Measurements from ENCODE around the gene ANP32B. TPM values are rescaled to one million over a fixed set of nuclear protein-coding genes. Genes with fewer than 3 reads are reported as not detected.

ANP32B gene
- total RNA-seq, 1 donor from 2014 or later = 47.0 TPM

- no peak for ATAC-seq (ENCODE audit: poor library complexity)
- intact Hi-C loops (cut with DNase I) = no loop called here
- no peak for DNase-seq
These were observed 60.8 kb downstream of the ANP32B start for GRCh38 chr9:98043915-98044314.

DNA sequence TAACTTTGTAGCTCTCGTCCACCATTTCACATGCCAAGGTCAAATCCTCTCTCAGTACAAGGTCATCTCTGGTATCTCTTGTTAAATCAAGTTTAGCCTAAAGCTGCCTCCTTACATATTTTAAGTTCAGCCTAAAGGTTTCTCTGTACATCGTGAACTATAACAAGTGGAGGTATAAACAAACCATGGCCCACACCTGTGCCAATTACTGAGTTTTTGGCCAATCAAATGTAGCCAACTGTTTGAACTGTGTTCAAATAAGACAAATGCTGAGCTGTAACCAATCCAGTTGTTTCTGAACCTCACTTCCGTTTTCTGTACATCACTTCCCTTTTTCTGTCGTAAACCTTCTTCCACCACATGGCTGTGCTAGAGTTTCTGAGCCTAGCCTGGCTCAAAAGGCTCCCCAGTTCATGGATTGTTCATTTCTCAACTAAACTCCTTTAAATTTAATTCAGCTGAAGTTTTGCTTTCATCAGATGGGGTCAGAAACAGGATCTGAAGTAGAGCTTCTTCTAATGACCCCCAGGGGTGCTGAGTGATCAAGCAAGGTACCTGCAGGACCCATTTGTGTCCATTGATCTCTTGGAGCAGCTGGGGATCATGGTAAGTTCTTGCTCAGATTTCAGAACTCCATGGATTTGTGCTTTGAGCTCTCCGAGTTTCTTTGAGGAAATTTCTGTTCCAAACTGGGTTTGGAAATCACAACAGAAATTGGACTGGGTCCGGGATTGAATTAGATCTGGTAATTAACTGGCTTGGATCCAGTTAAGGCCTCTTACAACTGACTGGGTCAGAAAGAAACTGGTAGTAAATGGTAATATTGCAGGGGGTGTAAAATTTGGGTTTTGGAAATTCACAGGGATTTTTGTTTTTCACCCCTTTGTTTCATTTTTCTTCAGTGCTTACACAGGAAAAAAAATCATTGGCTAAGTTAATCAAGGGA, 62.4 kb downstream of the ANP32B start:
- DNase-seq = no peak
- no peak for ATAC-seq (ENCODE audit: poor library complexity)
- intact Hi-C loops (cut with DNase I) = no loop called here

DNA sequence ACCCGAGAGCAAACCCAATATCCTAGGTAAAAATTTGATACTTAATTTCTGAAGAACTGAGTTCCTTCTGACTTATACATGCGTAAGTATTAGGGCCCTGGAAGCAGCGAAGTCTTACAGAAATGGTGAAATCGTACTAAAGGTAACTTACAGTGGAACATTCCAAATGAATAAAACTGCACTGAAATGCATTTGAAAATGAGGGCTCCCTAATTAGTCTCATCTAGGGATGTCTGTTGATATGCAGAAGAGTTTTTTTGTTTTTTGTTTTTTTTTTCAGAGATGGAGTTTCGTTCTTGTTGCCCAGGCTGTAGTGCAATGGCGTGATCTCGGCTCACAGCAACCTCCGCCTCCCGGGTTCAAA, 63.0 kb downstream of the ANP32B start:
- DNase-seq (no peak), ATAC-seq (ENCODE audit: poor library complexity) (no peak)
- intact Hi-C loops (cut with DNase I) = no loop called here

DNA sequence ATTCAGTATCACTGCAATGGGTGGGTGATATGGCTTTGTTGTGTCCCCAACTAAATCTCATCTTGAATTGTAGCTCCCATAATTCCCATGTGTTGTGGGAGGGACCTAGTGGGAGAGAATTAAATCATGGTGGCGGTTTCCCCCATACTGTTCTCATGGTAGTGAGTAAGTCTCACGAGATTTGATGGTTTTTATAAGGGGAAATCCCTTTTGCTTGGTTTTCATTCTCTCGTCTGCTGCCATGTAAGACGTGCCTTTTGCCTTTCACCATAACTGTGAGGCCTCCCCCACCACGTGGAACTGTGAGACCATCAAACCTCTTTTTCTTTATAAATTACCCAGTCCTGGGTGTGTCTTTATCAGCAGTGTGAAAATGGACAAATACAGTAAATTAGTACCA, 63.9 kb downstream of the ANP32B start:
- no peak for DNase-seq
- intact Hi-C loops (cut with DNase I) = no loop called here
- no peak for ATAC-seq (ENCODE audit: poor library complexity)

GRCh38 chr9:98049288-98050072, 66.3 kb downstream of the ANP32B start:
- ATAC-seq (ENCODE audit: poor library complexity) = no peak
- intact Hi-C loops (cut with DNase I) = no loop called here
- DNase-seq = no peak

DNA sequence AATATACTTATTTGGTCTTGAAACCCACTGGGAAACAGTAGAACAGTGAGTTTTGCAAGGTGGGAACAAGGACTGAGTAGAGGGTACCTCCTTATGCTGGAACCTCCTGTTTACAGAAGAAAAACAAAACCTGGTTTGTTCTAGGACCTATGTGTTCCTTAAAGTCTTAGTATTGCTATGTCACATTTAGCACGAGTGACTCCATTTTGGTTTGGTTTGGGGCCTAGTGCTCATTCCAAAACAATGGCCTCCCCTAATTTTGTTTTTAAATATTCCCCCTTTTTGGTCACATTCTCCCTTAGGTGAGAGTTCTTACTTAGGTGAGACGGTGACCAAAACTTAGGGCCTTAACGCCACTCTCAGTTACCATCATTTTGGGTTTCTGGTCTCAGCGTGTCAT, 67.2 kb downstream of the ANP32B start:
- no peak for ATAC-seq (ENCODE audit: poor library complexity)
- intact Hi-C loops (cut with DNase I) = no loop called here
- no peak for DNase-seq

DNA sequence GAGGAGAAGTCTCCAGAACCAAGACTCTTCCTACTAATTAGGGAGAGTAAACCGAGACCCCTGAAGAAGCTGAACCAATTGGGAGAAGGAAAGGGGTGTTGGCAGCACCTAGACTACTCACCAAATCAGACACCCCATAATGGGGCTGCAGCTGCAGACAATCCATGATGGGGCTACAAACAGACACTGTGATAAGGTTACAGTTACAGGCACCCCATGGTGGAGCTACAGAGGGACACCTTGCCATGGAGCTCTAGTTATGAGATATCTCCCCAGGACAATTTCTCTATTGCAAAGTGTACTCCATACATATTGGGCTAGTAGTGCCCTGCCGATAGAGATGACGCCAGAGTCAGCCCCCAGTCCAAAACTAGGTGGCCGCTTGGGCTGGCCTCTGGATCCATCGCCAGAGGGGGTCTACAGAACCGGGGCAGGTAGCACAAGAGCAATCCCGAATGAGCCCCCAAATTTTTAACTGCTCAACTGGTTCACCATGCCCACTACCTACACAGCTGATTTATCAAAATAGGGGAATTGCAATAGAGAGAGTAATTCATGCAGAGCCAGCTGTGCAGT, 71.3 kb downstream of the ANP32B start:
- intact Hi-C loops (cut with DNase I) = no loop called here
- ATAC-seq (ENCODE audit: poor library complexity) = no peak
- no peak for DNase-seq

- DNase-seq = peak; percentile 96
- intact Hi-C loops (cut with DNase I) = loop anchor here (5.0 kb wide), 1 partner anchor 201 kb away; the partner anchor contains the start of gene TBC1D2
- peak; percentile 100 for ATAC-seq (ENCODE audit: poor library complexity)
These were observed 73.4 kb downstream of the ANP32B start, which contains the start of gene NANS for GRCh38 chr9:98056269-98057137. TSS of gene NANS (plus strand) at chr9:98056732. CDS start at chr9:98056809, 77 bp downstream.

DNA sequence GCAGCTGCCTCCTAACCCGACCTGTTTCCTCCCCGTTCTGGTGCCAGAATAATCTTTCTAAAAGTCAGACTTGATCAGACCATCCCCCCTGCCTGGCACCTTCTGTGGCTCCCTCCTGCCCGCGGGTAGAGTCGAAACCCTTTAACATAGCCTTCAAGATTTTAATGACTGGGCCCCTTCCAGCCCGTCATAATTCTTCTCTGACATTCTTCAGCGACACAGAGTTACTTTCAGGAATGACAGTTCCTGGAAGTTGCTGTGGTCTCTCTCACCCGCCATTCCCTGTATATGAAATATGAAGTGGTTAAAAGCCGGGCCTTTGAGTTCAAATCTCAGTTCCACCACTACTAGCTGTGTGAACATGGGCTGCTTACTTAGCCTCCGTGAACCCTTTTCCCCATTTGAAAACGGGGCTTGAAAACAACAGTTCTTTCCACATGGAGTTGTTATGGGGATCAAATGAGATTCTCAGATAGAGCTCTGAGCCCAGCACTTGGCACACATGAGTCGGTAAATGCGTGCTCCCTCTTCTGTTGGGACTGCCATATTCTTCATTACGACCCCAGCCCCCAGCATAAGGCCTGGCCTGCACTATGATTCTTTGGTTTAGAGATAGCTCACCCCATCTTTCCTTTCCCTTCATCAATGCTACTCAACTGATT, 74.1 kb downstream of the ANP32B start:
- no peak for DNase-seq
- intact Hi-C loops (cut with DNase I) = loop anchor here (5.0 kb wide), 1 partner anchor 200 kb away; the partner anchor contains the start of gene TBC1D2
- peak; percentile 0 for ATAC-seq (ENCODE audit: poor library complexity)

DNA sequence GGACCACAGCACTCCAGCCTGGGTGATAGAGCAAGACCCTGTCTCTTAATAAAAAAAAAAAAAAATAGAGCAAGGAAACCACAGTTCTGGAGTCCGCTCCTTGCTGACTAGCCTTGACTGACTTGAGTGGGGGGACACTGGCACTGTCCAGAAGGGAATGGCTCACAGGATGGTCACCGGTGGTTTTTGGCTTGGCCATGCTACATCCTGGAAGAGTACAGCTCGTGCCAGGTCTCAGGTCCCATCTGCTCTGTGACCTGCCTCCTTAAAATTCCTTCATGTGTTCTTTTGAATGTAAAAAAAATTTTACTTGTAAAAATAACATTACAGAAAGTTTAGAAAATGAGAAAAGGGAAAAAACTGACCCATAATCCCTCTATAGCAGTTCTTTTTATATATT, 79.0 kb downstream of the ANP32B start:
- DNase-seq = no peak
- no peak for ATAC-seq (ENCODE audit: poor library complexity)
- intact Hi-C loops (cut with DNase I) = no loop called here

- intact Hi-C loops (cut with DNase I) = no loop called here
- DNase-seq (no peak), ATAC-seq (ENCODE audit: poor library complexity) (no peak)
These were observed 81.7 kb downstream of the ANP32B start for GRCh38 chr9:98064623-98065392.

Other genes with a start within 250 kb of the ANP32B start
- gene FOXE1, start 130.1 kb upstream of the ANP32B start, total RNA-seq = not detected
- gene TRMO, start 60.8 kb upstream of the ANP32B start, total RNA-seq = 5.8 TPM
- not detected for gene HEMGN, start 45.2 kb upstream of the ANP32B start, total RNA-seq
- 33.4 TPM for gene NANS, start 73.4 kb downstream of the ANP32B start, total RNA-seq
- 4.9 TPM for gene TRIM14, start 135.9 kb downstream of the ANP32B start, total RNA-seq
- gene CORO2A, start 209.3 kb downstream of the ANP32B start, total RNA-seq = 0.30 TPM

All from Right ventricle myocardium superior (tissue), 1 donor.